ENCODE measurements around the gene LMF2. TPM values are rescaled to one million over a fixed set of nuclear protein-coding genes. Genes with fewer than 3 reads are reported as not detected.
A peak's percentile ranks its signal among the peaks of the same experiment; 100 is the strongest.

Gene LMF2
- total and polyA plus RNA-seq, 2 of the 8 experiments (the other 6 are each of a cell fraction or from before 2014, with no cell fraction given): 34.3 to 62.9 TPM

GRCh38 chr22:50531962-50532674, 24.6 kb upstream of the LMF2 start:
- Histone ChIP-seq H2BK120ac (replicated peaks; ENCODE audit: low read depth, low read length) (no peak overlapping the region), H4K91ac (replicated peaks; ENCODE audit: insufficient read length, low read length) (no peak overlapping the region), H3K4me3 (ENCODE audit: extremely low read depth in 1 of 4, insufficient read depth in 2 of 4, low read depth in 3 of 4, low read length in 4 of 4) (peak overlapping the region; percentile 27 to 68 (median 48)), H3K23me2 (ENCODE audit: low read depth, low read length) (peaks cover 18% of the 10 kb centered on the region; the same call in 1 of the 2 replicates), H3K36me3 (ENCODE audit: control insufficient read depth in 2 of 4, insufficient read depth in 4 of 4, low read length in 3 of 4) (no peaks in the 10 kb centered on the region), H3K4me1 (replicated peaks in 1 of 4; ENCODE audit: control insufficient read depth in 3 of 4, insufficient read depth in 4 of 4, low read length in 3 of 4) (peaks cover 0 to 18% (median 7%) of the 10 kb centered on the region in 4 experiments; a peak in 5 of 7 replicates), H3K27ac (ENCODE audit: low read depth, low read length) (no peak overlapping the region), H4K5ac (ENCODE audit: insufficient read length, low read depth, low read length) (no peak overlapping the region), H3K79me2 (ENCODE audit: control insufficient read depth in 1 of 2, insufficient read depth in 2 of 2, low read length in 2 of 2) (no peaks in the 10 kb centered on the region), H2BK12ac (ENCODE audit: low read depth, low read length) (no peak overlapping the region), H3K4me2 (ENCODE audit: insufficient read depth in 1 of 2, low read depth in 2 of 2, low read length in 2 of 2) (peak overlapping the region; percentile 51 to 92), H3K18ac (ENCODE audit: extremely low read depth, low read length) (no peak overlapping the region; the same call in 1 of the 2 replicates), H4K8ac (ENCODE audit: extremely low read depth, insufficient read depth, low read length) (no peak overlapping the region; the same call in 1 of the 2 replicates), H3K14ac (ENCODE audit: insufficient read length) (no peak overlapping the region), H3K79me1 (ENCODE audit: low read depth, low read length) (no peaks in the 10 kb centered on the region), H3K9ac (replicated peaks in 1 of 4; ENCODE audit: extremely low read depth in 1 of 4, low read depth in 3 of 4, low read length in 3 of 4) (0 out of 7 replicates have a peak overlapping the region, but pooled peaks of 1 of the 4 experiments have one; percentile 35), H3K27me3 (replicated peaks in 1 of 4; ENCODE audit: control insufficient read depth in 3 of 4, extremely low read depth in 1 of 4, insufficient read depth in 3 of 4, low read length in 3 of 4) (peaks cover 43 to 65% (median 58%) of the 10 kb centered on the region in 4 experiments), H3K56ac (replicated peaks; ENCODE audit: insufficient read length, low read depth, low read length) (no peak overlapping the region), H2BK5ac (ENCODE audit: low read depth, low read length) (no peak overlapping the region), H2AK5ac (ENCODE audit: low read depth, low read length) (no peak overlapping the region), H3K23ac (ENCODE audit: insufficient read length) (no peak overlapping the region), H2BK20ac (ENCODE audit: low read length) (no peak overlapping the region), H4K20me1 (replicated peaks in 1 of 2; ENCODE audit: control insufficient read depth in 1 of 2, insufficient read depth in 2 of 2, low read length in 2 of 2) (peaks cover 5 to 14% of the 10 kb centered on the region in 2 experiments), H2BK15ac (ENCODE audit: low read length) (no peak overlapping the region), H3K4ac (replicated peaks; ENCODE audit: insufficient read length, low read depth, low read length) (no peak overlapping the region), H3K9me3 (ENCODE audit: insufficient read depth in 2 of 2, low read depth in 1 of 2, low read length in 1 of 2) (no peaks in the 10 kb centered on the region), H2AFZ (ENCODE audit: low read length) (no peak overlapping the region; the same call in 1 of the 2 replicates)
- POLR2A ChIA-PET (ENCODE audit: partially characterized antibody): interaction anchor here (0.7 kb wide), 1 partner anchor 19 kb away, joined by 3 read pairs; no protein-coding TSS in a partner anchor
- TF ChIP-seq JUN (IDR thresholded peaks at IDR 0.05; ENCODE audit: low read depth, low read length): no peak
- peak; percentile 70 for TF ChIP-seq KDM4A (IDR thresholded peaks at IDR 0.05; ENCODE audit: low read depth, low read length, severe bottlenecking)
- TF ChIP-seq SUZ12 (IDR thresholded peaks at IDR 0.05; ENCODE audit: low read length): peak; percentile 32
- TF ChIP-seq RNF2 (IDR thresholded peaks at IDR 0.05; ENCODE audit: borderline replicate concordance, low read depth, low read length, missing control alignments, poor library complexity, severe bottlenecking): peak; percentile 37
- peak; percentile 65 for TF ChIP-seq EZH2 (IDR thresholded peaks at IDR 0.05; ENCODE audit: low read depth, low read length, severe bottlenecking)
- peak in 1 of 2 experiments; percentile 77 for DNase-seq (ENCODE audit: low read depth in 1 of 2, low spot score in 2 of 2)
- 4% methylated on average over 41 of the region's 56 CpGs; no CpG with 5 or more reads in 1 of the 2 experiments for WGBS, 2 experiments (ENCODE audit: extremely low coverage in 1 of 2, insufficient coverage in 1 of 2, insufficient read length in 1 of 2, insufficient replicate concordance in 2 of 2, low coverage in 1 of 2, low lambda C conversion rate in 2 of 2, missing lambda C conversion rate in 1 of 2)
- CTCF ChIA-PET (ENCODE audit: partially characterized antibody): interaction anchor here (1.0 kb wide), 3 partner anchors 31 to 157 kb away, joined by 3 to 4 read pairs (median 3); partner anchors contain the start of gene SYCE3
- FAIRE-seq: no peak

Data from H1 (cell line).